NCI-H1092 treated with DMSO at 0.1 percent for 48 hours (cell line): ENCODE data around the gene PLEKHN1.
"Not testable (repeated sequence)": the region's sequence is repeated elsewhere in the genome, so short reads cannot be mapped to it uniquely, and the experiment has no call there.

ENCODE experiments used
- DNase-seq: peaks from one replicate; lab custom pipeline; 2025; lab: John Stamatoyannopoulos, UW

PLEKHN1 gene

DNA sequence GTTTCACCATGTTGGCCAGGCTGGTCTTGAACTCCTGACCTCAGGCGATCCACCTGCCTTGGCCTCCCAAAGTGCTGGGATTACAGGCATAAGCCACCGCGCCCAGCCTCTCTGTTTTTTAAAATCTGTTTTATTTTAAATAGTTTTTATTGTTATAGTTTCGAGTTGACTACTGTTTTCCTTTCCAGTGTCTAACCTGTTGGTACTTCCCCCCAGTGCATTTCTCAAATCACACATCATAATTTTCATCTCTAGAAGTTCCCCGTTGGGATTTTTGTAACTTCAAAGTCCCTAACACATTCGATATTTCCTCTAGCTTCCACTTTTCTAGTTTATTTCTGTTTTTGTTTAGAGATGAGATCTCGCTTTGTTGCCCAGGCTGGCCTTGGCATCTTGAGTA is 26.1 kb downstream of the PLEKHN1 start:
- no peak for DNase-seq

DNA sequence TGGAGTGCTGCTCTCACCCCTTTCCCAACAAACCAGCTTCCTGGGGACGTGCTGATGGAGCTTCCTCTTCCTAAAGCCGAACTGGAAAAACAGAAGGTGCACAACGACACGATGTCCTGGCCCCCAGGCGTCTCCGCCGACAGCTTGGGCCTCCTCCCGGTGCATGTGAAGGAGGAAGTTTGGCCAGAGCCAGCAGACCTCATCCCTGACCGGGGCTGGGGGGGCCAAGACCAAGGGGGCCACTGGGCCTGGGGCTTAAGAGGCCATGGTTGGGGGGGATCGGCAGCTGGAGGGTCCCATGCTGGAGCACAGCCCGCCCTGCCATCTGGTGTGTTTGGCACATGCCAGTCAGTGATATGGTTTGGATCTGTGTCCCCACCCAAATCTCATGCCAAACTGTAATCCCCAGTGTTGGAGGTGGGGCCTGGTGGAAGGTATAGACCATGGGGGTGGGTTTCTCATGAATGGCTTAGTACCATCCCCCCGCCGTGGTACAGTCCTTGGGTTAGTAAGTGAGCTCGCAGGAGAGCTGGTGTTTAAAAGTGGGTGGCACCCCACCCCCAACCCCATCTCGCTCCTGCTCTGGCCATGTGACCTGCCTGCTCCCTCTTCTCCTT is 27.2 kb downstream of the PLEKHN1 start:
- DNase-seq: no peak

- not testable (repeated sequence) for DNase-seq
Measured at GRCh38 chr1:994546-994945, 28.3 kb downstream of the PLEKHN1 start.

DNA sequence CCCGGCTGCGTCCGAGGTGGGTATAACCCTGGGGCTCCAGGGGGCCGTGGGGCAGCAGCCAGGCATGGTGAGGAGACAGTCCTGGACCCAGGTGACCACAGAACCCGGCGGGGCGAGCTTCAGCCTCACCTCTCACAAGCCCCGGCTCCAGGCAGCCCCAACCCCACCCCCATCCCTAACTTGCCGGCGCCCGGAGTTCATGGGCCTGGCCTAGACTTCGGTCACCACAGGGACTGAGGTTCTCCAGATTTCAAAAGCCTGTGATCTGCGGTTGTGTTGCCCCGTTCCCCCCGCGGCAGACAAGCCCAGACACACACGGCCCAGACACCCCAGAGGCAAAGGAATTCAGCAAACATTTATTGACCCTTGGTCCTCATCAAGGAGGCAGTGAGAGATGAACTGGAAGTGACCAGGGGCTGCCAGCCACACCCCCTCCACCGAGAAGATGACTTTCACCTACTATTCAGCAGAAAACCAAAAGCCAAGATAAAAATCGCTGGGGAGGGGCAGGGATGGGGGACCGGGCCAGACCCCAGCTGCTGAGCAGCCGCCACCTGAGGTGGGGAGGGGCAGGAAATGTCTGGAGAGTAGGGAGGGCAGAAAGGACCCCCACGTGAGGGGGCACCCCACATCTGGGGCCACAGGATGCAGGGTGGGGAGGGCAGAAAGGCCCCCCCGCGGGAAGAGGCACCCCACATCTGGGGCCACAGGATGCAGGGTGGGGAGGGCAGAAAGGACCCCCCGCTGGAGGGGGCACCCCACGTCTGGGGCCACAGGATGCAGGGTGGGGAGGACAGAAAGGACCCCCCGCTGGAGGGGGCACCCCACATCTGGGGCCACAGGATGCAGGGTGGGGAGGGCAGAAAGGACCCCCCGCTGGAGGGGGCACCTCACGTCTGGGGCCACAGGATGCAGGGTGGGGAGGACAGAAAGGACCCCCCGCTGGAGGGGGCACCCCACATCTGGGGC is 29.7 kb downstream of the PLEKHN1 start:
- DNase-seq: no peak

- DNase-seq: no peak
Measured at GRCh38 chr1:996851-997712, 30.8 kb downstream of the PLEKHN1 start.

DNA sequence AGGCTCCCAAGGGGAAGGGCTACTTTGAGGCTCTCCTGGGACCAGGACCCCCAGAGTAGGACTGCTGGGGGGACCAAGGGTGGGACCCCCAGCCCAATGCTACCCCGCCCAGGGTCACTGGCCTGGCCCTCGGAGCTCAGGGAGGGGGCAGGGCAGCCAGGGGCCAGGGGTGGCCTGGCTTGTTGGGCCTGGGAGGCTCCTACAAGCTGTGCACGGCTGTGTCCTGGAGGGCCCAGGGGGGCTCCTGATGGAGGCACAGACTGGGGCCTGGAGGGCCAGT is 31.4 kb downstream of the PLEKHN1 start:
- DNase-seq: no peak

GRCh38 chr1:997993-998744 is 31.9 kb downstream of the PLEKHN1 start:
- DNase-seq: no peak

DNA sequence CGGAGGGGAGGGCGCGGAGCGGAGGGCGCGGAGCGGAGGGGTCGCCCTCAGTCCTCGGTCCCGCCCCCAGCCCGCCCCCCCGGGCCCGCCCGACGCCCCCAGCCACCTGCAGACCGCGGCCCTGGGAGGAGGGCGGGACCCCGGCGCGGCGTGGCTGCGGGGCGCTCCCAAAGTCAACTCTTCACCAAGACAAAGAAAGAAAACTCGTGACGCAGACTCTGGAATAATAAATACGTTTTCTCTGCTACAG is 32.4 kb downstream of the PLEKHN1 start:
- DNase-seq: no peak

GRCh38 chr1:998995-999724 is 32.9 kb downstream of the PLEKHN1 start:
- no peak for DNase-seq

DNA sequence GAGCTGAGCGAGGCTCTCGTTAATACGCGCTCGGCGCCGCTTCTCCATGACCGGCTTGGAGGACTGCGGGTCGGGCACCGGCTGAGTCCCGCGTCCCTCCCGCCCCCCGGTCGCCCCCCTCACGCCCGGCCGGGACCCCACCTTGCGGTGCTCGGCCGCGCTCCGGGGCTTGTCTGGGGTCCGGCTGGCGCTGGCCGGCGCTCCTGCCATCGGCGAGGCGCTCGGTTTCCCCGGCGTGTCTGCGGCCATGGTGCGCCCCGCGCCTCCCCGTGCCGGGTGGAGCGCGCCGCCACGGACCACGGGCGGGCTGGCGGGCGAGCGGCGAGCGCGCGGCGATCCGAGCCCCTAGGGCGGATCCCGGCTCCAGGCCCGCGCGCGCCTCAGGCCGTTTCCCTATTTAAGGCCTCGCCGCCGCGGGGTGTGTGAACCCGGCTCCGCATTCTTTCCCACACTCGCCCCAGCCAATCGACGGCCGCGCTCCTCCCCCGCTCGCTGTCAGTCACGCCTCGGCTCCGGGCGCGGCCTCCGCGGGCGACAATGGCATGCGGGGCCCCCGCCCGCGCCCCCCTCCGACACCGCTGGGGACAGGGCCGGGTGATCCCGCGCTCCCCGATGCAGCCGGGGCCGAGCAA is 33.6 kb downstream of the PLEKHN1 start, which contains the start of gene HES4:
HES4 (minus strand) TSS at position 373 of the 632 bp plus-strand sequence; CDS start at position 249, 124 bp downstream.
- DNase-seq: no peak

- no peak for DNase-seq
Measured at GRCh38 chr1:1000357-1001056, 34.2 kb downstream of the PLEKHN1 start.

GRCh38 chr1:1001057-1001783 is 34.9 kb downstream of the PLEKHN1 start:
- no peak for DNase-seq

DNA sequence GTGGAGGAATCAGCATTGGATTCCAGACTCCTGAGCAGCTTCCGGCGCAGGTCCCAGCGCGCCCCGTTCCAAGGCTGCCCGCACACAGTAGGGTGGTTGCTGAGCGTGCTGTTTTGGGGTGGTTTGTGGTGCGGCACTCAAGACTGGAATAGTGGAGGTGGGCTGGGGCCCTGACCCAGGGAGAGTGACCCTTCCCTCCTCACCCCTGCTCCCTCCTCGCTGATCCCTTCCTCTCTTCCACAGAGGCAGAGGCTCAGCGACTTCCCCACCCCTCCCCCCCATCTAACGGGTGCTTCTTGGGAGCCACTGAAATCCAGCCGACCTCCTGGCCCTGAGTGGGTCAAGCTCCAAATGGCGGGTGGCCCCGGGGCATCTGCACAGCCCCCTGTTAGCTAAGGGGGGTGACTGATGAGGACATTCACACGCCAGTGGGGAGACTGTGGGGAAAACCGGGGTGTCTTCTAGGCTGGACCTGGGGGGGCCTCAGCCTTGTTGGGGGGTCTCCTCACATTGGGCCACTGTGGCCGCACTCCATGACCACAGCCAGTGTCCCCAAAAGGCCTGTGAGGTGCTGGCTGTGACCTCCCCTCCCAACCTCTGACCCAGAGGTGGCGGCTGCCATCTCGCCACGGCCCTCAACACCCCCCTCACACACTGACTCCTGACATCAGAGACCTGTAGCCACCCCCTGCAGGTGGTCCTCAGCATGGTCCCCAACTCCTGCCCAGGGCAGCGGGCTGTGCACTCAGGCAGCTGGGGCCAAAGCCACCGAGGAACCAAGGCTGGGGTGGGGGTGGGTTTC is 37.5 kb downstream of the PLEKHN1 start:
- no peak for DNase-seq

DNA sequence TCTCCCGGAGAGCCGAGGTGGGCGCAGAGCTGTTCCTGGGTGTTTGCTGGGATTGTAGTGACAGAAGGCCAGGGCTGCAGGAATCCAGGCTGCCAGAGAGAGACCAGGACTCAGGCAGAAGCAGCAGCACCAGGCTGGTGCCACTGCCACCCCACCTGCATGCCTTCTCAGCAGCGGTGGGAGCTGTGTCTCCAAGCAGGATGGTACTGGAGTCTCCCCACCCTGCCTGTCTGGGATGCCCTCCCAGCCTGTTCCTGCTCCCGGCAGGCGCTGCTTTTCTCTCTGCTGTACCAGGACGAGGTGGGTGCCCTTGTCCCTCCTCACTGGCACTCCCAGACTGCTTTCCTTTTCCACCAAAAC is 38.1 kb downstream of the PLEKHN1 start:
- no peak for DNase-seq

DNA sequence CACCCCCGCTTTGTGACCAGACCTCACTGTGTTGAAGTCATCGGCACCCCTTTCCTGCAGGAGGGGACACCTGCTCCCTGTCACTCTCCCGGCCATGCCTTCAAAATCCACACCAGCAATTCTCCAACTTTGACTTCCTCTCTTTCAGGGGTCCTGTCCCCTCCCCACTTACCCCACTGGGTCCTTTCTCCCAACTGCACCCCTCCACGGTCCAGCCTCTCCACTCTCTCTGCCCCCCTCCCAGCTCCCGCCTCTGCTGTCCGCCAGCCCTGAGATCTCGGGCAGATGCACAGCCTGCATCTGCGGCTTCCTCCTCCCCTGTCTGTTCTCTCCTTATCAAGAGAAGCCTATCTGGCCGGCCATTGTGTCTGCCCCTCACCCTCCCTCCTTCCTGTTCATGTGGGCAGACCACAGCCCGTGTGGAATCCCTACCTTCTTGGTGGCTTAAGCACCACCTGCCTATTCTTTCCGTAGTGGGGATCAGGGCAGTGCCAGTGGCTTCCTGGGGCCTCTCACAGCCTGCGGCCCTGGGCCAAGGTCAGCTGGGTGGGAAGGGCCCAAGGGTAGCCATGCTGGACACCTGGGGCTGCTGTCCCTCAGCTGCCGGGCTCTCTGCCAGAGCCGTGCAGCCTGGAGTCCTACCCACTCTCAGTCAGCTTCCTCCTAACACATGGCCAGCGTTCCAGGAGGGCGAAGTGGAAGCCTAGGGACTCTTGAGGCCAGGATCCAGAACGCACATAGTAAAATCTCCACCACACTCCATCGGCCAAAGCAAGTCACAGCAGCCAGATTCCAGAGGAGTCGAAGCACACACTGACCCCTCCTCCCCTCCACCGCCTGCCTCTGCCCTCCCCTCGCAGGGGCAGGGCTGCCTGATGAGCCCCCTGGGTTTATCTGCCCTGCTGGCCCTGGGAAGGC is 38.8 kb downstream of the PLEKHN1 start:
- no peak for DNase-seq

GRCh38 chr1:1005774-1006304 is 39.6 kb downstream of the PLEKHN1 start:
- no peak for DNase-seq
